Measurements from ENCODE around the gene PI4KA. TPM values are rescaled to one million over a fixed set of nuclear protein-coding genes. Genes with fewer than 3 reads are reported as not detected.
A peak's percentile ranks its signal among the peaks of the same experiment; 100 is the strongest.

PI4KA gene
- total RNA-seq, 1 donor from 2014 or later = 150 TPM

GRCh38 chr22:20785415-20785814 is 73.2 kb downstream of the PI4KA start:
- Histone ChIP-seq H3K27ac (no peak overlapping the region), H3K36me3 (peaks cover 39 to 44% of the 10 kb centered on the region in 2 donors)

DNA sequence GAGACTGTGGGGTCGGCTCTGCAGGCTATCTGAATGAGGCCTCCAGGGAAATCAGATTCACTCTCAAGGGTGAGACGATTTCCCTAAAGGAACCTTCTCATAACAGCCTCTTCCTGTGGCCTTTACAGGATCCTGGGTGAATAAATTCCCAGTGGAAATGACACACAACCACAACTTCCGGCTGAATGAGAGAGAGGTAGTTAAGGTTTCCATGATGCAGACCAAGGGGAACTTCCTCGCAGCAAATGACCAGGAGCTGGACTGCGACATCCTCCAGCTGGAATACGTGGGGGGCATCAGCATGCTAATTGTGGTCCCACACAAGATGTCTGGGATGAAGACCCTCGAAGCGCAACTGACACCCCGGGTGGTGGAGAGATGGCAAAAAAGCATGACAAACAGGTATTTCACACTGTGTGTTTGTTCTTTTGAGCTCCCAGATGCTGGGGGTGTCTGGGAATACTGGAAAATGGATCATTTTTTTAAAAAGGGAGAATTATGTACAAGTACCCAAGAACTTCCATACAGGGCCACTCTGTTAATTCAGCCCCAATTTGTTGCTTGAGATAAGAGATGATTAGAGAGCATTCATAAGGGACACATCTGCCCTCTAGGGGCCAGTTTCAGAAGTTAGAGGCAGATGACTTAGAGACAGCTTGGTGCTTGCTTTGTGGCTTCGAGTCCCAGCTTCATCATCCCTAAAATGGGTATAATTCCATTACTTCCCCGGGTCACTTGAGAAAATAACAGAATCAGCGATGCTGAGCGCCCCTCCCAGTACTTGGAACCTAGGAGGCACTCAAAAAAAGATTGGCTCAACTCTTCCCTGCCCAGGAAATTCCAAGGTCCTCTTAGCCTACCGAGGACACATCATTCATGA is 74.5 kb downstream of the PI4KA start:
- no peak overlapping the region for H3K4me3 ChIP-seq
- peaks cover 35 to 46% of the 10 kb centered on the region in 2 donors for H3K36me3 ChIP-seq
- no peak for DNase-seq (ENCODE audit: low spot score in 2 of 2)
- intact Hi-C loops (cut with DNase I) = no loop called here
- TF ChIP-seq, protein P1, sequence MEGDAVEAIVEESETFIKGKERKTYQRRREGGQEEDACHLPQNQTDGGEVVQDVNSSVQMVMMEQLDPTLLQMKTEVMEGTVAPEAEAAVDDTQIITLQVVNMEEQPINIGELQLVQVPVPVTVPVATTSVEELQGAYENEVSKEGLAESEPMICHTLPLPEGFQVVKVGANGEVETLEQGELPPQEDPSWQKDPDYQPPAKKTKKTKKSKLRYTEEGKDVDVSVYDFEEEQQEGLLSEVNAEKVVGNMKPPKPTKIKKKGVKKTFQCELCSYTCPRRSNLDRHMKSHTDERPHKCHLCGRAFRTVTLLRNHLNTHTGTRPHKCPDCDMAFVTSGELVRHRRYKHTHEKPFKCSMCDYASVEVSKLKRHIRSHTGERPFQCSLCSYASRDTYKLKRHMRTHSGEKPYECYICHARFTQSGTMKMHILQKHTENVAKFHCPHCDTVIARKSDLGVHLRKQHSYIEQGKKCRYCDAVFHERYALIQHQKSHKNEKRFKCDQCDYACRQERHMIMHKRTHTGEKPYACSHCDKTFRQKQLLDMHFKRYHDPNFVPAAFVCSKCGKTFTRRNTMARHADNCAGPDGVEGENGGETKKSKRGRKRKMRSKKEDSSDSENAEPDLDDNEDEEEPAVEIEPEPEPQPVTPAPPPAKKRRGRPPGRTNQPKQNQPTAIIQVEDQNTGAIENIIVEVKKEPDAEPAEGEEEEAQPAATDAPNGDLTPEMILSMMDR (IDR thresholded peaks at IDR 0.05) = peak; percentile 30 to 52 (median 31)
- no peaks in the 10 kb centered on the region for H3K4me1 ChIP-seq
- H3K27me3 ChIP-seq = no peaks in the 10 kb centered on the region
- H3K27ac ChIP-seq = no peak overlapping the region
- no peaks in the 10 kb centered on the region for H3K9me3 ChIP-seq

More at GRCh38 chr22:20785415-20785814, 73.2 kb downstream of the PI4KA start:
- no peaks in the 10 kb centered on the region for H3K27me3 ChIP-seq
- H3K9me3 ChIP-seq = no peaks in the 10 kb centered on the region
- TF ChIP-seq, protein P1 (IDR thresholded peaks at IDR 0.05) = no peak
- H3K4me1 ChIP-seq = no peaks in the 10 kb centered on the region
- DNase-seq (ENCODE audit: low spot score in 2 of 2) = no peak
- intact Hi-C loops (cut with DNase I) = no loop called here
- H3K4me3 ChIP-seq = no peak overlapping the region

- H3K4me3 ChIP-seq = no peak overlapping the region
- H3K9me3 ChIP-seq = no peaks in the 10 kb centered on the region
- no peaks in the 10 kb centered on the region for H3K27me3 ChIP-seq
- no peak overlapping the region for H3K27ac ChIP-seq
- peaks cover 28 to 45% of the 10 kb centered on the region in 2 donors for H3K36me3 ChIP-seq
- TF ChIP-seq, protein P1 (IDR thresholded peaks at IDR 0.05) = no peak
- H3K4me1 ChIP-seq = no peaks in the 10 kb centered on the region
- intact Hi-C loops (cut with DNase I) = no loop called here
- DNase-seq (ENCODE audit: low spot score in 2 of 2) = no peak
These were observed 75.3 kb downstream of the PI4KA start for GRCh38 chr22:20783300-20783673.

DNA sequence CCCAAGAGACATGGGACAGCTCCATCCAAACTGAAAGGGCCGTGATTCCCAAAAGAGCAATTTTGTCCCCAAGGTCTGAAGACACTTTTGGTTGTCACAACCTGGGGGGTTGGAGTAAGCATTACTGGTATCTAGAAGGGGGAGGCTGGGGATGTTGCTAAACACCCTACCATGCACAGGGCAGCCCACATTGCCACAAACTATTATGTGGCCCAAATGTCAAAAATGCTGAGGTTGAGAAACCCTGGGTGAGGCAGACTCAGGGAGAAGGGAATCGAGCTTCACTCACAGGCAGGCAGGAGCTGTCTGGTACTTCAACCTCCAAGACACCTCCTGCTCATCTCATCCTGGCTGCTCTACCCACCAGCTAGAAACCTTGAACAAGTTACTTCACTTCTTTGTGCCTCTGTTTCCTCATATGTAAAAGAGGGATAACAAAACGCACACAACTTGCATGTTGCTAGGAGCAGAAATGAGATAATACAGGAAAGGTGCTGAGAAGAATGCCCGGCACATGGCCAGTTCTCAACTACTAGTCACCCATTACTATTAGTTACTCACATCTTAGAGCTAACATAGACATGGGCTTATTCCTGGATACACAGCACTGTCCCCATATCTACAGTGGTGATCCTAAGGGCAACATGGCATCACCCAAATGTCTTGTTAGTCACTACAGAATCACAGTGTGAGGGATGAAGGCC is 75.9 kb downstream of the PI4KA start:
- H3K4me1 ChIP-seq = no peaks in the 10 kb centered on the region
- TF ChIP-seq, protein P1 (IDR thresholded peaks at IDR 0.05) = no peak
- H3K36me3 ChIP-seq = peaks cover 22 to 41% of the 10 kb centered on the region in 2 donors
- no peak overlapping the region for H3K4me3 ChIP-seq
- H3K27ac ChIP-seq = no peak overlapping the region
- no peaks in the 10 kb centered on the region for H3K9me3 ChIP-seq
- no peaks in the 10 kb centered on the region for H3K27me3 ChIP-seq
- intact Hi-C loops (cut with DNase I) = no loop called here
- DNase-seq (ENCODE audit: low spot score in 2 of 2) = no peak

DNA sequence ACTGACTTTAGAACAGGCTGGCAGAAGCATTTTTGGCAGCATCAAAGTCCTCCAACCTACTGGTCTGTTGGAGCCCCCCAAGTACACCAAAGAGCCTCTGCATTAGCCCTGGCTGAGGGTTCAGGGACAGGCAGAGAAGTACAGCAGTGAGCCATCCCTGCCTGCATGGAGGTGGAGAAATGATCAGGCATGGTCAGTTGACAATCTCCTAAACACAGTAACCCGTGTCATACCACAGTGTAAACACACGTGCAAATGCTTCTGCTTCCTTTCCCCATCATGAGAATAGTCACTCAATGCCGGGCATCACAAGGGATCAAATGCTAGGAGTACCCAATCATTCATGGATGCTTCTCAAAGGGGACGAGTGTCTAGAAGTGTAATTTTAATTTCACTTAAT is 76.5 kb downstream of the PI4KA start:
- Histone ChIP-seq H3K36me3 (peaks cover 19 to 35% of the 10 kb centered on the region in 2 donors), H3K4me3 (no peak overlapping the region), H3K27ac (no peak overlapping the region), H3K4me1 (no peaks in the 10 kb centered on the region), H3K9me3 (no peaks in the 10 kb centered on the region), H3K27me3 (no peaks in the 10 kb centered on the region)
- intact Hi-C loops (cut with DNase I) = no loop called here
- DNase-seq (ENCODE audit: low spot score in 2 of 2) = no peak
- TF ChIP-seq, protein P1 (IDR thresholded peaks at IDR 0.05) = no peak
